CD14-positive monocyte (primary cell): ENCODE measurements around the gene KCNIP2. TPM values are rescaled to one million over a fixed set of nuclear protein-coding genes. Genes with fewer than 3 reads are reported as not detected.

ENCODE experiments used
- DNase-seq, 3 donors: peaks; one replicate each; pipeline ENCODE4 v3.0.0-alpha.2; 2011 to 2022
- H2AFZ ChIP-seq: 2 replicates; pipeline ENCODE4 v1.6.0; 2012; ENCODE audit warnings: mild to moderate bottlenecking, low read depth, low read length, inconsistent platforms; ENCODE audit not compliant: insufficient read depth, poor library complexity, severe bottlenecking
- H3K27ac ChIP-seq, 2 donors: 1 replicate in 1 of 2; 2 replicates in 1 of 2; pipeline ENCODE4 v1.5.1; 2012 to 2013; ENCODE audit warnings: low read length in 2 of 2, control low read depth in 1 of 2, inconsistent platforms in 1 of 2, low read depth in 1 of 2, mild to moderate bottlenecking in 1 of 2
- H3K27me3 ChIP-seq, 2 donors: one replicate each; pipeline versions ENCODE4 v1.6.0 to v1.6.1; 2011 to 2013; ENCODE audit warnings: low read length in 2 of 2; ENCODE audit not compliant: control insufficient read depth in 2 of 2, insufficient read depth in 2 of 2
- H3K36me3 ChIP-seq, 2 donors: replicated peaks in 1 of 2; 1 replicate in 1 of 2; 2 replicates in 1 of 2; pipeline versions ENCODE4 v1.5.1 to v1.6.1; 2012 to 2013; ENCODE audit warnings: low read length in 2 of 2, control low read depth in 1 of 2, inconsistent platforms in 1 of 2, mild to moderate bottlenecking in 1 of 2; ENCODE audit not compliant: insufficient read depth in 2 of 2, control insufficient read depth in 1 of 2
- H3K4me1 ChIP-seq, 2 donors: 1 replicate in 1 of 2; 2 replicates in 1 of 2; pipeline versions ENCODE4 v1.5.1 to v1.6.1; 2012 to 2013; ENCODE audit warnings: low read length in 2 of 2, control low read depth in 1 of 2, inconsistent platforms in 1 of 2, mild to moderate bottlenecking in 1 of 2, moderate library complexity in 1 of 2; ENCODE audit not compliant: insufficient read depth in 2 of 2, control insufficient read depth in 1 of 2
- H3K4me2 ChIP-seq: replicated peaks from 2 replicates; pipeline ENCODE3; 2012; ENCODE audit warnings: low read length, moderate library complexity, mild to moderate bottlenecking; ENCODE audit not compliant: poor library complexity, severe bottlenecking; ENCODE audit errors: extremely low read depth
- H3K4me3 ChIP-seq, 3 experiments: fragments of 200-600 bp in 1 of 3; sonication (generic) in 1 of 3; replicated peaks in 1 of 3; 1 replicate in 2 of 3; 2 replicates in 1 of 3; pipeline ENCODE4 v1.5.1; 2011 to 2013; ENCODE audit warnings: low read length in 3 of 3, mild to moderate bottlenecking in 3 of 3, control low read depth in 2 of 3, low read depth in 2 of 3, inconsistent platforms in 1 of 3, moderate library complexity in 1 of 3
- H3K79me2 ChIP-seq: 2 replicates; pipeline ENCODE4 v1.6.0; 2012; ENCODE audit warnings: mild to moderate bottlenecking, control low read depth, inconsistent platforms, low read length, moderate library complexity; ENCODE audit not compliant: insufficient read depth
- H3K9ac ChIP-seq: 2 replicates; pipeline ENCODE4 v1.6.0; 2017; ENCODE audit warnings: low read length, mild to moderate bottlenecking; ENCODE audit not compliant: insufficient read depth, poor library complexity, severe bottlenecking
- H3K9me3 ChIP-seq, 2 donors: replicated peaks in 1 of 2; 1 replicate in 1 of 2; 2 replicates in 1 of 2; pipeline versions ENCODE4 v1.5.1 to v1.6.1; 2012 to 2013; ENCODE audit warnings: low read length in 2 of 2, control low read depth in 1 of 2; ENCODE audit not compliant: control insufficient read depth in 1 of 2, insufficient read depth in 1 of 2
- H4K20me1 ChIP-seq: 2 replicates; pipeline ENCODE4 v1.6.0; 2012; ENCODE audit warnings: mild to moderate bottlenecking, low read length, control low read depth, moderate library complexity; ENCODE audit not compliant: insufficient read depth
- H3K27ac Mint-ChIP-seq, 7 donors: one replicate each; pipeline ENCODE4 v1.8.0; 2020; ENCODE audit warnings: mild to moderate bottlenecking in 7 of 7, mixed read lengths in 7 of 7, moderate library complexity in 6 of 7, inconsistent platforms in 2 of 7
- H3K27me3 Mint-ChIP-seq, 3 donors: one replicate each; pipeline ENCODE4 v1.8.0; 2021 to 2022; ENCODE audit warnings: low read depth in 3 of 3, mild to moderate bottlenecking in 3 of 3, mixed read lengths in 3 of 3, moderate library complexity in 3 of 3, inconsistent platforms in 1 of 3
- H3K36me3 Mint-ChIP-seq, 2 donors: one replicate each; pipeline ENCODE4 v1.8.0; 2020; ENCODE audit warnings: mixed read lengths in 2 of 2, inconsistent platforms in 1 of 2, mild to moderate bottlenecking in 1 of 2
- H3K4me1 Mint-ChIP-seq: one replicate; pipeline ENCODE4 v1.8.0; 2020; ENCODE audit warnings: mild to moderate bottlenecking, mixed read lengths
- H3K4me3 Mint-ChIP-seq, 2 donors: one replicate each; pipeline ENCODE4 v1.8.0; 2020; ENCODE audit warnings: mild to moderate bottlenecking in 2 of 2, mixed read lengths in 2 of 2, moderate library complexity in 1 of 2
- H3K9me3 Mint-ChIP-seq, 7 donors: one replicate each; pipeline ENCODE4 v1.8.0; 2020 to 2022; ENCODE audit warnings: mixed read lengths in 7 of 7, mild to moderate bottlenecking in 6 of 7, moderate library complexity in 6 of 7, inconsistent platforms in 2 of 7
- WGBS: methylation state at CpG from one replicate; pipeline ENCODE4 v1.1.5; 2013; ENCODE audit warnings: missing lambda C conversion rate; ENCODE audit not compliant: insufficient coverage; 5-methylcytosine and 5-hydroxymethylcytosine counted together
- intact Hi-C, 2 donors: fragments of 100-400 bp; cut with micrococcal nuclease; formaldehyde crosslinking; loops; one replicate each; pipeline versions ENCODE4 v1.15.0 to v1.15.1; 2023
- polyA plus RNA-seq, 3 donors: library from polyadenylated mRNA; depleted of rRNA in 1 of 3; unstranded in 2 of 3; stranded (reverse) in 1 of 3; fragments of 300-500 nt in 2 of 3; fragments of >200 nt in 1 of 3; fragmentation: Illumina TruSeq in 2 of 3; gene quantifications; 1 replicate in 2 of 3; 2 replicates in 1 of 3; pipeline ENCODE4 v1.2.3, GENCODE V29; 2012 to 2021
- TF ChIP-seq, protein P1 (sequence below): fragments of 200-600 bp; IDR thresholded peaks from one replicate; pipeline ENCODE4 v1.8.0; 2022; ENCODE audit warnings: antibody characterized with exemption, mild to moderate bottlenecking

KCNIP2 gene
- polyA plus RNA-seq, 3 donors, result 0.48 to 2.1 TPM; not detected in 1

DNA sequence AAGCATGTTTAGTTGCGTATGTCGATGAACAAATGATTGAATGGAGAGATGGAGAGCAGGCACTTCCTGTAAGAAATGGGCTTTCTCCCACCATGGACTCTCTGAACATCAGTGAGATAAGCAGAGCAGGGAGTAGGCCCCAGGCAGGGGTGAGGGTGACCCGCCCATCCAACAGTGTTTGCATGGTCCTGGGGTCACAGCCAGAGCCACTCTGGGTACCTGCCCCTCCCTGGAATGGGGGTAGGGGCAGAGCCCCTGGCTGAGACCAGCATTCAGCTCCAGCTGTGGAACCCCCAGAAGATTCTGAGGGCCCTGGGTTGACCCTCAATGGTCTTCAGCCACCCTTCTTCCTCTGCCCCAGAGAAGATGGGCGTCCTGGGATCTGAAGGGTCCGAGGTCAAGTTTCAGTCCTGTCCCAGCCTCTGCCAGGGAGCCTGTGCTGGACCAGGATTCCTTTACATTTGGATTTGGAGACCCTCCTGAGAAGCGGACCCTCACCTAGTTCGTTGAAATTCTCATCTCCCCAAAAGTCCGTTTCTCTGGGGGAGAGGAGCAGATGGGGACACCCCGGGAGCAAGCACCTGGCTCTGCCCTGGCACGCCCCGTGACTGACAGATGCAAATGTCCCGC, 65.3 kb downstream of the KCNIP2 start:
- Histone ChIP-seq H2AFZ (no peak overlapping the region), H4K20me1 (peaks cover 29% of the 10 kb centered on the region), H3K4me3 (peak overlapping the region in 1 of 3 experiments; percentile 75), H3K9ac (no peak overlapping the region), H3K4me2 (peak overlapping the region; percentile 87), H3K4me1 (peaks cover 29 to 46% of the 10 kb centered on the region in 2 donors), H3K27ac (no peak overlapping the region), H3K9me3 (peaks cover 0 to 34% of the 10 kb centered on the region in 2 donors), H3K36me3 (no peaks in the 10 kb centered on the region), H3K79me2 (no peaks in the 10 kb centered on the region), H3K27me3 (peaks cover 44 to 57% of the 10 kb centered on the region in 2 donors)
- DNase-seq, result no peak
- peaks cover 11 to 14% of the 10 kb centered on the region in 2 donors for H3K36me3 Mint-ChIP-seq
- TF ChIP-seq, protein P1, sequence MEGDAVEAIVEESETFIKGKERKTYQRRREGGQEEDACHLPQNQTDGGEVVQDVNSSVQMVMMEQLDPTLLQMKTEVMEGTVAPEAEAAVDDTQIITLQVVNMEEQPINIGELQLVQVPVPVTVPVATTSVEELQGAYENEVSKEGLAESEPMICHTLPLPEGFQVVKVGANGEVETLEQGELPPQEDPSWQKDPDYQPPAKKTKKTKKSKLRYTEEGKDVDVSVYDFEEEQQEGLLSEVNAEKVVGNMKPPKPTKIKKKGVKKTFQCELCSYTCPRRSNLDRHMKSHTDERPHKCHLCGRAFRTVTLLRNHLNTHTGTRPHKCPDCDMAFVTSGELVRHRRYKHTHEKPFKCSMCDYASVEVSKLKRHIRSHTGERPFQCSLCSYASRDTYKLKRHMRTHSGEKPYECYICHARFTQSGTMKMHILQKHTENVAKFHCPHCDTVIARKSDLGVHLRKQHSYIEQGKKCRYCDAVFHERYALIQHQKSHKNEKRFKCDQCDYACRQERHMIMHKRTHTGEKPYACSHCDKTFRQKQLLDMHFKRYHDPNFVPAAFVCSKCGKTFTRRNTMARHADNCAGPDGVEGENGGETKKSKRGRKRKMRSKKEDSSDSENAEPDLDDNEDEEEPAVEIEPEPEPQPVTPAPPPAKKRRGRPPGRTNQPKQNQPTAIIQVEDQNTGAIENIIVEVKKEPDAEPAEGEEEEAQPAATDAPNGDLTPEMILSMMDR, result no peak
- WGBS, result 54% methylated on average over 10 of the region's 12 CpGs
- H3K27ac Mint-ChIP-seq, result no peak overlapping the region
- H3K27me3 Mint-ChIP-seq, result peaks cover 57 to 71% (median 58%) of the 10 kb centered on the region in 3 donors
- peaks cover 0 to 15% (median 8%) of the 10 kb centered on the region in 7 donors for H3K9me3 Mint-ChIP-seq
- intact Hi-C loops, result loop anchor here in 1 of 2 donors (10.0 kb wide), 1 partner anchor 563 kb away; no protein-coding TSS in a partner anchor
- H3K4me3 Mint-ChIP-seq, result peak overlapping the region in 1 of 2 donors; percentile 89
- H3K4me1 Mint-ChIP-seq, result peaks cover 45% of the 10 kb centered on the region

DNA sequence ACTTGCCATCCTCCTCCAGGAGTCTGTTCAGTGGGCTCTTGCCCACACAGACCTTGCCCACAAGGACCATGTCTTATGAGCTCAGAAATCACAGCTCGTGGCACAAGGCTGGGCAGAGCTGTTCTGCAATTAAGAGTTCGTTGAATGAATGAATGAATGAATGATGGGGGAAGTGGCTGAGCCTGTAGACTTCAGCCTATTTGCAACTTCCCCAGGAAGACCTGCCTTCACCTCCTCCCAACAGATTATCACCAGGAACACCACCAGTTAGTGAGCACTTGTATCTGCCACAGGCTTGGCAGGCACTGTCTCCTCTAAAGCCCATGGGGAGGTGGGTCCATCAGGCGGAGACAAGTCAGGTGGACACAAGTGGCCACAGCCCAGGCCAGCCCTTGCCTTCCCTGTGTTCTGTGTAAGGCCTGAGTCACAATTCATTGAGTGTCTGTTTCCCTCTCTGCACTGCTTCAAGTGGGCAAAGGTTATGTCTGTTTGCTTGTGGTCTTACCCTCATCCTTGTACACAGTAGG, 65.9 kb downstream of the KCNIP2 start:
- no peak for DNase-seq
- peaks cover 0 to 36% of the 10 kb centered on the region in 2 donors for H3K9me3 ChIP-seq
- peaks cover 11 to 14% of the 10 kb centered on the region in 2 donors for H3K36me3 Mint-ChIP-seq
- H3K27ac Mint-ChIP-seq, result no peak overlapping the region
- peaks cover 0 to 15% (median 8%) of the 10 kb centered on the region in 7 donors for H3K9me3 Mint-ChIP-seq
- H3K4me3 ChIP-seq, result no peak overlapping the region
- no peak overlapping the region for H3K9ac ChIP-seq
- H3K4me2 ChIP-seq, result no peak overlapping the region
- peaks cover 29% of the 10 kb centered on the region for H4K20me1 ChIP-seq
- H3K79me2 ChIP-seq, result no peaks in the 10 kb centered on the region
- no peaks in the 10 kb centered on the region for H3K36me3 ChIP-seq
- WGBS, result 86% methylated on average over 1 of the region's 3 CpGs
- peak overlapping the region in 1 of 2 donors; percentile 89 for H3K4me3 Mint-ChIP-seq
- TF ChIP-seq, protein P1, result no peak
- H3K27ac ChIP-seq, result no peak overlapping the region
- H3K4me1 Mint-ChIP-seq, result peaks cover 40% of the 10 kb centered on the region
- peaks cover 50 to 63% of the 10 kb centered on the region in 2 donors for H3K27me3 ChIP-seq
- peaks cover 23 to 40% of the 10 kb centered on the region in 2 donors for H3K4me1 ChIP-seq
- H3K27me3 Mint-ChIP-seq, result peaks cover 63 to 76% (median 64%) of the 10 kb centered on the region in 3 donors
- intact Hi-C loops, result loop anchor here in 1 of 2 donors (10.0 kb wide), 1 partner anchor 563 kb away; no protein-coding TSS in a partner anchor
- H2AFZ ChIP-seq, result no peak overlapping the region
